Smooth muscle cell (in vitro differentiated cells): ENCODE results near the gene RNF227. TPM values are rescaled to one million over a fixed set of nuclear protein-coding genes. Genes with fewer than 3 reads are reported as not detected.

Experiments used
- DNase-seq: peaks from one replicate; lab custom pipeline; 2025; ENCODE audit not compliant: unreplicated experiment; lab: John Stamatoyannopoulos, UW
- H2AFZ ChIP-seq: fragments of 200-600 bp; sonication (generic); 2 replicates; pipeline ENCODE4 v1.6.0; 2016; ENCODE audit warnings: antibody characterized with exemption, low read depth, mild to moderate bottlenecking
- H3F3A ChIP-seq: fragments of 200-600 bp; sonication (generic); 2 replicates; pipeline ENCODE4 v1.6.0; 2017; ENCODE audit warnings: antibody characterized with exemption, low read depth
- H3K27ac ChIP-seq: fragments of 200-600 bp; sonication (generic); 2 replicates; pipeline ENCODE4 v1.5.1; 2016; ENCODE audit warnings: low read depth, mild to moderate bottlenecking
- H3K27me3 ChIP-seq: fragments of 200-600 bp; sonication (generic); 2 replicates; pipeline ENCODE4 v1.6.1; 2016; ENCODE audit warnings: low read depth, mild to moderate bottlenecking
- H3K36me3 ChIP-seq: fragments of 200-600 bp; sonication (generic); 2 replicates; pipeline ENCODE4 v1.5.1; 2016; ENCODE audit warnings: low read depth
- H3K4me1 ChIP-seq: fragments of 200-600 bp; sonication (generic); 2 replicates; pipeline ENCODE4 v1.5.1; 2016; ENCODE audit warnings: low read depth
- H3K4me2 ChIP-seq: fragments of 200-600 bp; sonication (generic); 2 replicates; pipeline ENCODE4 v1.6.0; 2016; ENCODE audit warnings: mild to moderate bottlenecking
- H3K4me3 ChIP-seq: fragments of 200-600 bp; sonication (generic); 2 replicates; pipeline ENCODE4 v1.5.1; 2016; ENCODE audit warnings: mild to moderate bottlenecking
- H3K79me2 ChIP-seq: fragments of 200-600 bp; sonication (generic); 2 replicates; pipeline ENCODE4 v1.6.0; 2016; ENCODE audit warnings: low read depth, mild to moderate bottlenecking
- H3K9ac ChIP-seq: fragments of 200-600 bp; sonication (generic); 2 replicates; pipeline ENCODE4 v1.6.0; 2016; ENCODE audit warnings: low read depth
- H3K9me3 ChIP-seq: fragments of 200-600 bp; sonication (generic); replicated peaks from 2 replicates; pipeline ENCODE4 v1.5.1; 2016; ENCODE audit warnings: low read depth
- H4K20me1 ChIP-seq: fragments of 200-600 bp; sonication (generic); 2 replicates; pipeline ENCODE4 v1.6.0; 2016; ENCODE audit warnings: low read depth
- CTCF ChIP-seq: fragments of 200-600 bp; sonication (generic); IDR thresholded peaks from 2 replicates; pipeline ENCODE4 v1.5.1; 2017; ENCODE audit warnings: borderline replicate concordance, mild to moderate bottlenecking, antibody characterized with exemption; ENCODE audit not compliant: insufficient read depth, poor library complexity, severe bottlenecking
- WGBS: methylation state at CpG from one replicate; pipeline ENCODE4 v1.1.7; 2016; ENCODE audit warnings: low lambda C conversion rate; 5-methylcytosine and 5-hydroxymethylcytosine counted together
- polyA plus RNA-seq: library from polyadenylated mRNA; unstranded; fragments of >200 nt; fragmentation: Nextera tagmentation; extraction: Ambion mirVana; gene quantifications from 2 replicates; pipeline ENCODE4 v1.2.1, GENCODE V29; 2016
- total RNA-seq: library from RNA; depleted of rRNA; stranded (reverse); fragments of >200 nt; gene quantifications from 2 replicates; pipeline ENCODE4 v1.2.3, GENCODE V29; 2014

RNF227 gene
- total and polyA plus RNA-seq, 2 experiments from 2014 or later: 3.4 to 3.5 TPM

GRCh38 chr17:7894866-7895265 is 21.2 kb downstream of the RNF227 start:
- TF ChIP-seq CTCF: no peak
- no peak overlapping the region for H3K27ac ChIP-seq
- H3K27me3 ChIP-seq: no peaks in the 10 kb centered on the region
- WGBS: 95% methylated on average over 8 of the region's 8 CpGs
- no peaks in the 10 kb centered on the region for H3F3A ChIP-seq
- H3K4me1 ChIP-seq: peaks cover 2% of the 10 kb centered on the region
- no peaks in the 10 kb centered on the region for H4K20me1 ChIP-seq
- no peak overlapping the region for H3K9ac ChIP-seq
- H2AFZ ChIP-seq: no peak overlapping the region
- H3K36me3 ChIP-seq: peaks cover 5% of the 10 kb centered on the region
- H3K4me2 ChIP-seq: no peak overlapping the region
- DNase-seq: no peak
- H3K9me3 ChIP-seq: no peaks in the 10 kb centered on the region
- H3K79me2 ChIP-seq: peaks cover 3% of the 10 kb centered on the region
- no peak overlapping the region for H3K4me3 ChIP-seq

GRCh38 chr17:7894226-7894625 is 21.9 kb downstream of the RNF227 start:
- Histone ChIP-seq H4K20me1 (no peaks in the 10 kb centered on the region), H3K4me2 (no peak overlapping the region), H3K79me2 (peaks cover 10% of the 10 kb centered on the region), H2AFZ (no peak overlapping the region), H3K4me3 (no peak overlapping the region), H3K27me3 (no peaks in the 10 kb centered on the region), H3K36me3 (no peaks in the 10 kb centered on the region), H3K27ac (no peak overlapping the region), H3K4me1 (peaks cover 9% of the 10 kb centered on the region), H3F3A (no peaks in the 10 kb centered on the region), H3K9me3 (no peaks in the 10 kb centered on the region), H3K9ac (no peak overlapping the region)
- DNase-seq: no peak
- no peak for TF ChIP-seq CTCF
- WGBS: 95% methylated on average over 8 of the region's 9 CpGs

- DNase-seq: no peak
- Histone ChIP-seq H3K9ac (no peak overlapping the region), H4K20me1 (no peaks in the 10 kb centered on the region), H3K27ac (no peak overlapping the region), H3K27me3 (no peaks in the 10 kb centered on the region), H3K79me2 (peaks cover 10% of the 10 kb centered on the region), H3K4me3 (no peak overlapping the region), H3F3A (peaks cover 7% of the 10 kb centered on the region), H3K36me3 (no peaks in the 10 kb centered on the region), H3K4me2 (no peak overlapping the region), H2AFZ (no peak overlapping the region), H3K4me1 (peaks cover 18% of the 10 kb centered on the region), H3K9me3 (no peaks in the 10 kb centered on the region)
- no peak for TF ChIP-seq CTCF
- 89% methylated on average over 14 of the region's 15 CpGs for WGBS
Observed at GRCh38 chr17:7893187-7893880, 22.8 kb downstream of the RNF227 start.
